GM21423 (cell line): ENCODE data around the gene STRIP2.
"Not testable (repeated sequence)": the region's sequence is repeated elsewhere in the genome, so short reads cannot be mapped to it uniquely, and the experiment has no call there.

Experiments
- ATAC-seq: cut with Tn5 transposase; IDR thresholded peaks from one replicate; pipeline ENCODE4 v1.9.1; 2021; ENCODE audit warnings: mild to moderate bottlenecking, moderate library complexity; ENCODE audit not compliant: unreplicated experiment

Gene STRIP2

DNA sequence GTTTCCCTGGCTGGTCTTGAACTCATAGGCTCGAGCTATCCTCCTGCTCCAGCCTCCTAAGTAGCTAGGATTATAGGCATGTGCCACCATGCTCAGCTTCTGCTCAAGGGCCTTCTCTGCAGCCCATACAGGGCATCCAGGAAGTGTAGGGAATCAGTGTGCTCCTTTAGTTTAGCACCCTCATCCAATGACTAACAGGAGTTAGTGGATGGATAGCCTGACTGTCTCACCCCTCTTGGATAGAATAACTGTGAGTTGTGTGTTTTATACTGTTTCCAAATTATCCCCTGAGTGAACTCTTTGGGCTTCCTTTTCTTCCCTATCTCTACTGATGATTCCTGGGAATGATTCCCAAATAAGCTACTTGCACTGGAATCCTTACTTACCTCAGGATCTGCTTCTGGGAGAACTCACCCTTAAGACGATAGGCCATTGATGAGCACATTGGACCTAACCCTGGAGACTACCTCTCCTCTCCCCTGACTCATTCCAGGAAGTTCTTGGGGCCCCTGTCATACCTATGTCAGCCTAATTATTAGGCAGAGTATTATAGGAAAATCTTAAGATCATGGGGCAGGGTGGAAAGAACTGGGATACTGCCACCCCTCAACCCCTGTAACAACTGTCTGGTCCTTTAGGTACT is 18.5 kb downstream of the STRIP2 start:
- ATAC-seq = no peak

- ATAC-seq = no peak
Observed at GRCh38 chr7:129453510-129454248, 19.4 kb downstream of the STRIP2 start.

- ATAC-seq = no peak
Observed at GRCh38 chr7:129454249-129454551, 20.0 kb downstream of the STRIP2 start.

GRCh38 chr7:129456421-129456820 is 22.2 kb downstream of the STRIP2 start:
- no peak for ATAC-seq

DNA sequence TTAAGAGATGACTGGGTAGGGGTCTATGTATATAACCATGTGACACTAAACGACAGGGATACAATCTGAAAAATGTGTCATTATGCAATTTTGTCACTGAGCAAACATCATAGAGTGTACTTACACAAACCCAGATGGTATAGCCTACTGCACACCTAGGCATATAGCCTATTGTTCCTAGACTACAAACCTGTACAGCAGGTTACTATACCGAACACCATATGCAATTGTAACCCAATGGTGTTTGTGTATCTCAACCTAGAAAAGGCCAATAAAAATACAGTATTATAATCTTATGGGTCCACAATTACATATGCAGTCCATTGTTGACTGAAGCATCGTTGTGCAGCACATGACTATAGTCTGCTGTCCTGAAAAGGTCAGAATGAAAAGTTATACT is 22.9 kb downstream of the STRIP2 start:
- no peak for ATAC-seq

GRCh38 chr7:129458171-129458570 is 23.9 kb downstream of the STRIP2 start:
- no peak for ATAC-seq

DNA sequence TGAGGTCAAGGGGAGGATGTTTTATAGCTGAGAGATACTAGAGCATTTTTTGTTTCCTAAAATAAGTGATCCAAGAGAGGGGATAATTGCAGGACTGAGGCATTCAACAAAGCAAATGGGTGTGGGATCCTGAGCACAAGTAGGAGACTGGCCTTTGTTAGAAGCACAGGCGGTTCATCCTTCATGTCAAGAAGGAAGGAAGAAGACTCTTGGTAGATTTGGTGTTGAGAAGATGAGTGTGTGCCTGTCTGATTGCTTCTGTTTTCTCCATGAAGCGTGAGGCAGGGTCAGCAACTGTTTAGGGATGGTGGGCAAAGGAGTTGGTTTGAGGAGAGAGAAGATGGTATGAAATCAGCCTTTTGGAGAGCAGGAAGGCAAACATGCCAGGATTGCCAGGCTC is 27.6 kb downstream of the STRIP2 start:
- ATAC-seq = no peak

DNA sequence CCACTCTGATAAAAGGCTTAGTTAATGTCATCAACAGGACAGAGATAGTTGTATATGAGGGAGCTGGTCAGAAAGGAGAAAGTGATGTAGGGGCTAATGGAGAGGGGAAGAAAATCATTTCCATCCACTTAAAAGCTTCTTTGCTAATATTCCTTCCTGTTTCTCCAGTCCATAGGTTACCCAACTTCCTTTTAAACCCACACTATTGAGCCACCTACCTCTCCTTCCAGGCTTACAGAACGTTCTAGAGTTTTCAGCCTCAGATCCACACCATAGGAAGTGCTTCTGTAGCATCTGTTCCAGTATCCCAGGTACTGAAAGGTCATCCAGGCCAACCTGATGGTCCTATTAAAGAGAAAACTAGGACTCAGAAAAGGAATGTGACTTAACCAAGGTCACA is 28.2 kb downstream of the STRIP2 start:
- ATAC-seq = no peak

DNA sequence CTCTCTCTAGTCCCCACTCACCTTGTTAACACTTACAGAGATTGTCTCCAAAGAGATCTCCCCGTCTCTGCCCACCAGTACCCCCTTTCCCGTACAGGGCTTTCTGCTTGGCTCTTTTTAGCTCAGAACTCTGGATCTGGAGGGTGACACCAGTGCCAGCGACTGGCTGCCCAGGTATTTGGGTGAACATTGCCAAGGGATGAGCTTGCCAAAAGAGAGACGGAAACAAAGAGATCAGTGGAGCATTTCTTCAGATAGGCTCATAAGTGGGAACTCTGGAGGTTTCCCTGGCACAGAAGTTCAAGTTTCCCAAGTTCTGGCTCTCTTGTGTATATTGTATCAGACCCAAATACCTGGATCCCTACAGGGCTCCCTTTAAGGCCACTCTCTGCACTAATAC is 30.0 kb downstream of the STRIP2 start:
- ATAC-seq = no peak

DNA sequence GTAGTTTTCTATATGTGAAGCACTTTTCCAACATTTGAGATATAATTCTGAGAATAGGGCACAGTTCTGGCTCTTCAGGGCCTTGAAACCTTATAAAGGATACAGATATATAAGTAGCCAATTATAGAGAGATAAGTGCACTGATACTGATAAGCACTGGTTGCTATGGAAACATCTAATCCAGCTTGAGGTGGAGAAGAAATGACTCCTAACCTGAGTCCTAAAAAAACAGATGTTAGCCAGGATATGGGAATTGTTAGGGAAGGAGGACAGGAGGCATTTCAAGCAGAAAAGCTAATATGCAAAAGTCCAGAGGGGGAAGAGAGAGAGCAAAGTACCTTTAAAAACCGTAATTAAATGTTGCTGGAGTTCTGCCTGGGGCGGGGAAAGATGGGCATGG is 30.8 kb downstream of the STRIP2 start:
- no peak for ATAC-seq

- no peak for ATAC-seq
Observed at GRCh38 chr7:129466796-129467195, 32.6 kb downstream of the STRIP2 start.

GRCh38 chr7:129468087-129468486 is 33.9 kb downstream of the STRIP2 start:
- ATAC-seq = no peak

DNA sequence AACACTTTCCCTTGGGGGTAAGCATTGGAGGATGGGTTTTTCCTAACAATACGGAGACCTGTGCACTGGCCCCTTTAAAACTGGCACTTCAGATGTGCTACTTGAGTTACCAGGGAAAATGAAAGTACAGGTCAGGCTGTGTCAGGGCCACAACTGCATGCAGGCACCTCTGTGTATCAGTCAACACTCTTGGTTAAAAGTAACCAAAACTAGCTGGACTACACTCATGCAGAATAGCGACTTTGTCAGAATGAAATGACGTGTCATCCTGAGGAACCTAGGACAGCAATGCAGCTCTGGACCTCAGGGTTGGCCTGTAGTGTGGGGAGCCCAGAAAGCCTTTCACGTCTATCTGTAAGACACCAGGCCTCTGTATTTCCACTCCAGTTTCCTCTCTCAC is 34.3 kb downstream of the STRIP2 start:
- no peak for ATAC-seq

DNA sequence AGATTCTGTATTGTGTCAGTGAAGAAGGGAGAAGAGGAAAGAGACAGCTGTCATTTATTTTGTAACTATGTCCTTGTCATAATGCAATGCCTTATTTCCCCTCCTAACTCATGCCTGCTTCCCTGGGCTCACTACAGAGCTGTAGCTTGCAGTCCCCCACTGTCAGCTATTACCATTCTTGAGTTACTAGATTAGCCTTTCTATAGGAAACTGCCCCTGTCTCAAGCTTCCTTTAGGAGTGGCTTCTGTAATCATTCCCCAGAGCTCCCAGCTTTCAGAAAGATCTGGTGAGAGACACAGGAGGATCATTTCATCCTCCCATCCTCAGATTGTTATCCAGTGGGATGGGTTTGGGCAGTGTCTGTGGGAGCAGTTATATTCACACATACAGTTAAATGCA is 35.7 kb downstream of the STRIP2 start:
- no peak for ATAC-seq

DNA sequence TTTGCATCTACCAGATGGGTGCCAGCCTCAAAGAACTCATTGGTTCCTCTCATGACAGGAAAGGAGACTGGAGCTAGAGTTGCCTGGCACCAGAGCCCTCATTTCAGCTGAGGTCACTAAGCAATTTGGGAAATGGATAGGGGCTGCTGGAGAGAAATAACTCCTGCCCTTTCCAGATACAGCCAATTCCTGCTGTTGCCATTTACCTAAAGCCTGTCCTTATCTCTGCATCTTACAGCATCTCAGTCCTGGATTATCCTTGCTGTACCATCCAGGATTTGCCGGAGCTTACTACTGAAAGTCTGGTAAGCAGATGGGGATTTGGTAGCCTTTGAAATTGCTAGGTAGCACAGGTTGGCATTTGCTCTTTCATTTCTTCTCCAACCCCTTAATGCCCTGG is 36.2 kb downstream of the STRIP2 start:
- ATAC-seq = no peak

DNA sequence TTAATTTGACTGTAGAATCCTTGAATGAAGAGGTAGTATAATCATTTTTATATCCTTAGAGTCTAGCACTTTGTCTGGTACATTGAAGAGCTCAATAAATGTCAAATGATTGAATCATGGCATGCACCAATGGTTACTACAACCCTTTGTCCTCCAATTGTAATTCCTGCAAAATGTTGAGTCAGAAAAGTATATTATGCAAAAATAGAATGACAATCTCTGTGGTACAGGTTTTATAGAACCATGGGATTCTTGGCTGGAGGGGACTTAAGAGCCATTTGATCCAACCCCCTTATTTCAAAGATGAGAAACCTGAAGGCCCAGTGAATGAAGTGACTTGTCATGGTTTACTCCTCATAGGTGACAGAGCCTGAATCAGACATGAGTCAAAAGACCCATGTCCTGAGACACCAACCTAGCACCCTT is 37.2 kb downstream of the STRIP2 start:
- ATAC-seq = no peak

DNA sequence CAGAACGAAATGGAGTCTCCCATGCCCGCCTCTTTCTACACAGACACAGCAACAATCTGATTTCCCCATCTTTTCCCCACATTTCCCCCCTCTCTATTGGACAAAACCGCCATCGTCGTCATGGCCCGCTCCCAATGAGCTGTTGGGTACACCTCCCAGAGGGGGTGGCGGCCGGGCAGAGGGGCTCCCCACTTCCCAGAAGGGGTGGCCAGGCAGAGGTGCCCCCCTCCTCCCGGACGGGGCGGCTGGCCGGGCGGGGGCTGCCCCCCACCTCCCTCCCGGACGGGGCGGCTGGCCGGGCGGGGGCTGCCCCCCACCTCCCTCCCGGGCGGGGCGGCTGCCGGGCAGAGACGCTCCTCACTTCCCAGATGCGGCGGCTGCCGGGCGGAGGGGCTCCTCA is 41.7 kb downstream of the STRIP2 start:
- ATAC-seq = not testable (repeated sequence)

GRCh38 chr7:129476398-129476797 is 42.2 kb downstream of the STRIP2 start:
- ATAC-seq = not testable (repeated sequence)

- ATAC-seq = no peak
Observed at GRCh38 chr7:129479831-129480230, 45.6 kb downstream of the STRIP2 start.

DNA sequence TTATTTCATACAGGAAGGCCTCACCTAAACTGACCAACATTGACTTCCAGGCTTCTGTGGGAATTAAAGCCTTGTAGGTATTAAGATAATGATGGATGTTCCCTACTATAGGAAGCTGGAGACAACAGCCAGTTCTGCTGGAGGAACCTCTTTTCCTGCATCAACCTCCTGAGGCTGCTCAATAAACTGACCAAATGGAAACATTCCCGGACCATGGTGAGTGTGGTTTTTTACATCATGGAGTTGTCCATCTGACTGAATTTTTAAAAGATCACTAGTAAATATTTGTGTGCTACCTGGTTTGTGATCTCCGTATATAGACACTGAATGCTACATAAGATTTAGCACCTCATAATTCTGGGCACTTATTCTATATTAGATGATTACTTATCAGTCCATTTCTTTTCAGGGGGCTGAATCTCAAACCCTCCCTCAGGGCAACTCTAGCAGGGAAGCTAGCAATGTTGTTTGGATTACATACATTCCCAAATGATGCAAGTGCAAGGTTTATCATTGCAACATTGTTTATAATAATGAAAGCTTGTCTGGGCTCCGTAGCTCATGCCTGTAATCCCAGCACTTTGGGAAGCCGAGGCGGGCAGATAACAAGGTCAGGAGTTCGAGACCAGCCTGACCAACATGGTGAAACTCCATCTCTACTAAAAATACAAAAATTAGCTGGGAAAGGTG is 46.6 kb downstream of the STRIP2 start:
- no peak for ATAC-seq

DNA sequence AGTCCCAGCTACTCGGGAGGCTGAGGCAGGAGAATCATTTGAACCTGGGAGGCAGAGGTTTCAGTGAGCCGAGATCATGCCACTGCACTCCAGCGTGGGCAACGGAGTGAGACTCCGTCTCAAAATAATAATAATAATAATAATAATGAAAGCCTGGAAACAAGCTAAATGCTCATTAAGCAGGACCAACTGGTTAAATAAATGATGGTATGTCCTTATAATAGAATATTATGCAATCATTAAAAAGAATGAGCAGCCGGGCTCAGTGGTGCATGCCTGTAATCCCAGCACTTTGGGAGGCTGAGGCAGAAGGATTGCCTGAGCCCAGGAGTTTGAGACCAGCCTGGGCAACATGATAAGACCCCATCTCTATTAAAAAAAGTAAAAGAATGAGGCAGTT is 47.1 kb downstream of the STRIP2 start:
- ATAC-seq = not testable (repeated sequence)

DNA sequence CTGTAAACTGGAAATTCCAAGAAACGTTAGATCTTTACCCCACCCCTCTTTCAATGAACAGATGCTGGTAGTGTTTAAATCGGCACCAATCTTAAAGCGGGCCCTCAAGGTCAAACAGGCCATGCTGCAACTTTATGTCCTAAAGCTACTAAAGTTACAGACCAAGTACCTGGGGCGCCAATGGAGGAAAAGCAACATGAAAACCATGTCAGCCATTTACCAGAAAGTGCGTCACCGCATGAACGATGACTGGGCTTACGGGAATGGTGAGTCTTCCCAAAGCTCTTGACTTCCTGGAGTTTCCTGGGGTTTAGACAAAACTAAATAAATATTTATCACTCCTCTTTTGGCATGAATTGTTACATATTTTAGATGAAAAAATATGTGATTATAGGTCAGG is 48.5 kb downstream of the STRIP2 start:
- ATAC-seq = no peak
